PC-3 (cell line): Measurements from ENCODE around the gene SLC39A10. TPM values are rescaled to one million over a fixed set of nuclear protein-coding genes. Genes with fewer than 3 reads are reported as not detected.
A peak's percentile ranks its signal among the peaks of the same experiment; 100 is the strongest.
"Not testable (repeated sequence)": the region's sequence is repeated elsewhere in the genome, so short reads cannot be mapped to it uniquely, and the experiment has no call there.

Source experiments
- ATAC-seq: fragments of 200-7000 bp; cut with Tn5 transposase; 2 replicates; pipeline ENCODE4 v1.9.1; 2020; ENCODE audit warnings: mild to moderate bottlenecking, moderate library complexity
- BruUV-seq: library from RNA; stranded (reverse); fragments of 400-500 nt; replicated peaks from 2 replicates; lab custom pipeline; 2021; lab: Mats Ljungman, UMichigan
- CTCF ChIA-PET: fragments of 300-600 bp; sonication (Branson Sonifier 250); formaldehyde crosslinking; loops from one replicate; lab custom pipeline; 2022; ENCODE audit warnings: antibody characterized with exemption; lab: Charles Lee
- POLR2A ChIA-PET: fragments of 300-600 bp; sonication (Branson Sonifier 250); formaldehyde crosslinking; loops from one replicate; lab custom pipeline; 2022; ENCODE audit warnings: antibody characterized with exemption; ENCODE audit not compliant: unreplicated experiment; lab: Charles Lee
- DNase-seq: peaks from one replicate; pipeline ENCODE4 v3.0.0-alpha.2; 2015
- H2AFZ ChIP-seq: fragments of 300-600 bp; sonication (generic); 2 replicates; pipeline ENCODE4 v1.6.0; 2016; ENCODE audit warnings: antibody characterized with exemption, low read length
- H3F3A ChIP-seq: fragments of 300-600 bp; sonication (generic); one replicate; pipeline ENCODE4 v1.6.0; 2017; ENCODE audit warnings: antibody characterized with exemption, low read length, control low read depth, mild to moderate bottlenecking; ENCODE audit not compliant: unreplicated experiment
- H3K27ac ChIP-seq: fragments of 300-600 bp; sonication (generic); 2 replicates; pipeline ENCODE4 v1.5.1; 2016; ENCODE audit warnings: mild to moderate bottlenecking, low read length
- H3K27me3 ChIP-seq: fragments of 300-600 bp; sonication (generic); 2 replicates; pipeline ENCODE4 v1.6.1; 2016; ENCODE audit warnings: low read length, mixed read lengths
- H3K36me3 ChIP-seq: fragments of 300-600 bp; sonication (generic); 2 replicates; pipeline ENCODE4 v1.6.1; 2016; ENCODE audit warnings: low read depth, mixed run types, low read length, mixed read lengths
- H3K4me1 ChIP-seq: fragments of 300-600 bp; sonication (generic); 2 replicates; pipeline ENCODE4 v1.5.1; 2016; ENCODE audit warnings: low read length; ENCODE audit not compliant: insufficient read depth
- H3K4me2 ChIP-seq: fragments of 300-600 bp; sonication (generic); 2 replicates; pipeline ENCODE4 v1.6.0; 2016; ENCODE audit warnings: low read length
- H3K4me3 ChIP-seq: fragments of 300-600 bp; sonication (generic); 2 replicates; pipeline ENCODE4 v1.5.1; 2016; ENCODE audit warnings: mild to moderate bottlenecking, low read length, mixed read lengths
- H3K79me2 ChIP-seq: fragments of 300-600 bp; sonication (generic); 2 replicates; pipeline ENCODE4 v1.6.1; 2017; ENCODE audit warnings: low read length, mixed read lengths
- H3K9ac ChIP-seq: fragments of 300-600 bp; sonication (generic); 2 replicates; pipeline ENCODE4 v1.6.0; 2016; ENCODE audit warnings: mild to moderate bottlenecking, low read length
- H3K9me2 ChIP-seq: fragments of 300-600 bp; sonication (generic); replicated peaks from 2 replicates; pipeline ENCODE4 v1.6.1; 2016; ENCODE audit warnings: mixed run types, low read length, mixed read lengths
- H3K9me3 ChIP-seq: fragments of 300-600 bp; sonication (generic); 2 replicates; pipeline ENCODE4 v1.6.1; 2016; ENCODE audit warnings: low read length, mixed read lengths
- H4K20me1 ChIP-seq: fragments of 300-600 bp; sonication (generic); 2 replicates; pipeline ENCODE4 v1.6.1; 2016; ENCODE audit warnings: low read length, mixed read lengths
- CTCF ChIP-seq: fragments of 300-600 bp; sonication (generic); conservative IDR thresholded peaks from 2 replicates; pipeline ENCODE4 v1.5.1; 2017; ENCODE audit warnings: antibody characterized with exemption, low read depth, mild to moderate bottlenecking, low read length
- EZH2 ChIP-seq: fragments of 300-600 bp; sonication (generic); IDR thresholded peaks from one replicate; pipeline ENCODE4 v1.6.1; 2017; ENCODE audit warnings: antibody characterized with exemption, mild to moderate bottlenecking, low read length; ENCODE audit not compliant: unreplicated experiment
- EZH2phosphoT487 ChIP-seq: fragments of 300-600 bp; sonication (generic); IDR thresholded peaks from 2 replicates; pipeline ENCODE4 v1.6.1; 2018; ENCODE audit warnings: mild to moderate bottlenecking, antibody characterized with exemption, low read length, borderline replicate concordance
- intact Hi-C: fragments of 100-400 bp; cut with micrococcal nuclease; formaldehyde crosslinking; loops from 2 replicates; pipeline ENCODE4 v1.9.0; 2023
- total RNA-seq: library from RNA; depleted of rRNA; stranded (reverse); fragments of >200 nt; gene quantifications from 2 replicates; pipeline ENCODE4 v1.2.3, GENCODE V29; 2014

Gene SLC39A10
- total RNA-seq, 1 experiment from 2014 or later: 18.6 TPM

- no peak overlapping the region for H3K27ac ChIP-seq
- TF ChIP-seq EZH2phosphoT487: no peak
- no peak for TF ChIP-seq EZH2
- no peak for TF ChIP-seq CTCF
- no peaks in the 10 kb centered on the region for H3F3A ChIP-seq
- no peaks in the 10 kb centered on the region for H3K9me2 ChIP-seq
- H2AFZ ChIP-seq: no peak overlapping the region
- no peak overlapping the region for H3K4me3 ChIP-seq
- ATAC-seq (no peak), DNase-seq (no peak)
- no peaks in the 10 kb centered on the region for H3K9me3 ChIP-seq
- peaks cover 26% of the 10 kb centered on the region for H3K79me2 ChIP-seq
- peaks cover 19% of the 10 kb centered on the region for H4K20me1 ChIP-seq
- ChIA-PET CTCF (no interaction called here), POLR2A (no interaction called here)
- no peaks in the 10 kb centered on the region for H3K36me3 ChIP-seq
- H3K9ac ChIP-seq: no peak overlapping the region
- BruUV-seq: no TSS peak
- intact Hi-C loops: loop anchor here (10.0 kb wide), 1 partner anchor 838 kb away; no protein-coding TSS in a partner anchor
- H3K27me3 ChIP-seq: no peaks in the 10 kb centered on the region
- no peak overlapping the region for H3K4me2 ChIP-seq
- peaks cover 19% of the 10 kb centered on the region for H3K4me1 ChIP-seq
These were observed 6.0 kb downstream of the SLC39A10 start for GRCh38 chr2:195663007-195663406.

- no peaks in the 10 kb centered on the region for H3K27me3 ChIP-seq
- peak; percentile 45; the same call in 1 of the 2 replicates for ATAC-seq
- no peak overlapping the region for H3K9ac ChIP-seq
- intact Hi-C loops: loop anchor here (1.0 to 10.0 kb wide), 6 partner anchors 70 to 840 kb away; no protein-coding TSS in a partner anchor
- ChIA-PET CTCF (interaction anchor here (0.7 to 1.0 kb wide), 3 partner anchors 104 to 745 kb away, joined by 3 to 5 read pairs (median 4); no protein-coding TSS in a partner anchor), POLR2A (no interaction called here)
- no peaks in the 10 kb centered on the region for H3K9me3 ChIP-seq
- TF ChIP-seq CTCF: peak; percentile 44
- no peak for TF ChIP-seq EZH2
- no peak for TF ChIP-seq EZH2phosphoT487
- H3F3A ChIP-seq: no peaks in the 10 kb centered on the region
- H3K4me1 ChIP-seq: peaks cover 6% of the 10 kb centered on the region
- 0 out of 2 replicates have a peak, but pooled peaks cover 10% of the 10 kb centered on the region for H4K20me1 ChIP-seq
- H3K27ac ChIP-seq: no peak overlapping the region
- no peaks in the 10 kb centered on the region for H3K9me2 ChIP-seq
- H3K36me3 ChIP-seq: no peaks in the 10 kb centered on the region
- H3K4me3 ChIP-seq: no peak overlapping the region
- H3K79me2 ChIP-seq: peaks cover 11% of the 10 kb centered on the region
- DNase-seq: peak; percentile 48
- BruUV-seq: no TSS peak
- no peak overlapping the region for H3K4me2 ChIP-seq
- H2AFZ ChIP-seq: no peak overlapping the region
These were observed 7.5 kb downstream of the SLC39A10 start for GRCh38 chr2:195664528-195664927.

- not testable (repeated sequence) for H3K9me2 ChIP-seq, H3K9me3 ChIP-seq, H3K27me3 ChIP-seq, ATAC-seq, H3K4me3 ChIP-seq, H3F3A ChIP-seq, BruUV-seq, H3K4me2 ChIP-seq, H3K79me2 ChIP-seq, H4K20me1 ChIP-seq, H3K9ac ChIP-seq, H3K4me1 ChIP-seq, DNase-seq, H2AFZ ChIP-seq, H3K27ac ChIP-seq, H3K36me3 ChIP-seq
- ChIA-PET CTCF (interaction anchor here (0.7 kb wide), 1 partner anchor 103 kb away, joined by 3 read pairs; no protein-coding TSS in a partner anchor), POLR2A (interaction anchor here (0.6 kb wide), 1 partner anchor 64 kb away, joined by 4 read pairs; no protein-coding TSS in a partner anchor)
- intact Hi-C loops: loop anchor here (2.0 to 10.0 kb wide), 4 partner anchors 70 to 840 kb away; no protein-coding TSS in a partner anchor
These were observed 8.1 kb downstream of the SLC39A10 start for GRCh38 chr2:195665153-195665552.
